Cardiac fibroblast (primary cell): ENCODE measurements around the gene SFR1.

Source experiments
- DNase-seq, 2 donors: peaks; one replicate each; pipeline versions ENCODE4 v3.0.0 to v3.0.0-alpha.2; 2010; ENCODE audit warnings: low read depth in 2 of 2
- H3K4me3 ChIP-seq, 2 donors: replicated peaks in 1 of 2; 1 replicate in 1 of 2; 2 replicates in 1 of 2; pipeline ENCODE4 v1.5.1; 2011; ENCODE audit warnings: low read depth in 2 of 2, low read length in 2 of 2, mild to moderate bottlenecking in 2 of 2, moderate library complexity in 1 of 2
- CTCF ChIP-seq: IDR thresholded peaks from one replicate; pipeline ENCODE4 v1.5.1; 2011; ENCODE audit warnings: low read depth, mild to moderate bottlenecking, low read length, inconsistent platforms

The SFR1 gene

DNA sequence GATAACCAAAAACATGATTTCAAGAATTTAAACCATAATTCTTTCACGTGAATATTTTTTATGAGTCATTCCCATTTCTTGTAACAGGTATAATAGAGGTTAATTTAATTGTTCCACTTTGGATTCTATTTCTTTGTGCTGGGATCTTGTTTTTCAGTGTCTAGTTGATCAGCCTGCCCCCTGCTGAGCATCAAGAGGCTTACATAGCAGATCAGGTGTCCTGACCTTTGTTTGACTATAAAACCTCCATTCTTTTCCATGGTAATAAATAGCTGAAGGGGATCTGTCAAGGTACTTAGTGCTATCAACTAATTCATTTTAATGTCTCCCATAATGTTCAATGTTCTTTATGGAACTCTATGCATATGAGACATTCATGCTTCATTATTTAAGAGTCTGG lies 41.2 kb upstream of the SFR1 start:
- peak; percentile 48 for TF ChIP-seq CTCF
- no peak overlapping the region for H3K4me3 ChIP-seq
- peak; percentile 48 to 55 for DNase-seq

GRCh38 chr10:104081998-104082397 lies 40.0 kb upstream of the SFR1 start:
- no peak overlapping the region for H3K4me3 ChIP-seq
- no peak for TF ChIP-seq CTCF
- DNase-seq = no peak

DNA sequence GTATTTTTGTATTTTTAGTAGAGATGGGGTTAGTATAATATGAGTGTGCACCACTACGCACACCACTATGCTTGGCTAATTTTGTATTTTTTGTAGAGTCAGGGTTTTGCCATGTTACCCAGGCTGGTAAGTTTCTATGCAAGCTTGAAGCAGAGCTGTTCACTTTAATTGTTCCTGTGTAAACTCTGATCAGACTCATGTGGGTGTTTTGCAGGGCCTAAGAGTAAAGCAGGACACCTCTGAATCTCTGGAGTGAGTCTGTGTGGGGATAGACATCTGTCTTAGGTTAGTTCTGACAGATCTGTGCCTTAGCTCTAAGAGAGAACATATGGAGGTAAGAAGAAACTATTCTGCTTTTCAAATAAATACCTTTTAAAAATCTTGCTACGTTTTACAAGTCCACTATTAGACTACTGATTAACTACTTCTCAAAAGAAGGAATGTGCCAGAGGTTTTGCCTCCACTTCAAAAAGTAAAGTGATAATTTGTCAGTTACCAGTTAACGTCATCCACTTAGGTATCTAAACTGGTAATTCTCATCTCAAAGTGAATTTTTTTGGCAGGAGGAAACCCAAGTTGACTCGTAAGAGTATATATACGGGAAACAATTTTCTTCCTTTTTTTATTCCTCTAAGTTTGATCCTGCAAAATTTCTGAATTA lies 37.4 kb upstream of the SFR1 start:
- H3K4me3 ChIP-seq = no peak overlapping the region
- no peak for DNase-seq
- TF ChIP-seq CTCF = no peak

DNA sequence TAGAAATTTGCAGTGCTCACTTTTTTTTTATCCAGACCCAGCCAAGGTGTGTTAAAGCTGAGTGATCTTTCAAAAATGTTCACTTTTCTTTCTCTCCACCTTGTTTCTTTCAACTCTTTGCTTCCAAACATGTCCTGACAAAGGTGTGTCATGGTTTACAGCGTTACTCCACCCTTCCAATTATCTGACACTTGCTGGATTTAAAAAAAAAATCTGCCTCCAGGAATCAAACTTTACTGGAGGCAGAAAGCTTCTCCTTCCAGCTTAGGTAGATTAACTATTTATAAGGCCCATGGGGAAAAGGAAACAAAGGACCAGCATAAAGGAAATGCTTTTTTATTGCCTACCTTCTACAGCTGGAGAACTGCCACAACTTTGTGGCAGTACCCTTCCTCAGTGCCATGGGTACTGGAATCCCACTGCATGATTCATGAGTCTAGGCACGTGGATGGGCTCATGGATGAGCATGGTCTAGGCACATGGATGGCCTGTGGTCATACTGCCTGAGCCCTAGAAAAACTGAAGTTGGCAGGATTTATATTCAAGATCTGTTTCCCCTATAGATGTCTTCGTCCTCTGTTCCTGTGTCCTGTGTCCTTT lies 36.1 kb upstream of the SFR1 start, which contains the start of gene COL17A1:
Gene COL17A1, minus strand, starts transcription at position 80 of the 600 bp plus-strand sequence. CDS start 5,207 bp downstream, outside the sequence.
- TF ChIP-seq CTCF = no peak
- DNase-seq = no peak
- no peak within 1 kb of the TSS for H3K4me3 ChIP-seq

DNA sequence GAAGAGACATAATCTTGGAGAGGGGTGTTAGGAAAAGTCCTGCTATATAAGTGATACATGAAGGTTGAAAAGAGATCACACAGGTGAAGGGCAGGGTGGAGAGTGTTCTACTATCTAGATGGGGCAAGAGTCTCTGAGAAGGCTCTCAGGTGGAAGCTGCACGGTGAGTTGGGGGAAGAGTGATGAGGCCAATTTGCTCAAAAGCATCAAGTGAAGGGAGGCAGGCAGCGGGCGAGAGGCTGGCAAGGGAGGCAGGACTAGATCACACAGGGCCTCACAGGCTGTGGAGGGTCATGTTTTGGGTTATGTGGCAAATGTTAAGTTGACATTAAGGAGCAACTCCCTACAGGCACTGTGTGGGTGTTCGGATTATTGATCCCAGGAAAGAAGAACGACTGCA lies 33.7 kb upstream of the SFR1 start:
- DNase-seq = no peak
- H3K4me3 ChIP-seq = no peak overlapping the region
- TF ChIP-seq CTCF = no peak

- peak in 1 of 2 donors; percentile 17 for DNase-seq
- H3K4me3 ChIP-seq = no peak overlapping the region
- no peak for TF ChIP-seq CTCF
Observed at GRCh38 chr10:104089621-104090020, 32.4 kb upstream of the SFR1 start.
